Measurements from ENCODE around the gene HSF2BP. TPM values are rescaled to one million over a fixed set of nuclear protein-coding genes. Genes with fewer than 3 reads are reported as not detected.

Gene HSF2BP
- total and polyA plus RNA-seq, 8 donors = 0.11 to 0.32 (median 0.22) TPM

GRCh38 chr21:43669828-43670605, 10.7 kb upstream of the HSF2BP start:
- no peak overlapping the region for H3K4me3 ChIP-seq
- WGBS, 2 donors = 87 to 90% methylated on average over 20 of the region's 20 CpGs
- H3K27ac ChIP-seq = no peak overlapping the region
- no peak for DNase-seq
- no peak for FAIRE-seq
- H3K9me3 ChIP-seq = no peaks in the 10 kb centered on the region
- no peaks in the 10 kb centered on the region for H3K4me1 ChIP-seq
- intact Hi-C loops (cut with DNase I) = no loop called here
- peaks cover 4 to 11% (median 5%) of the 10 kb centered on the region in 3 donors for H3K36me3 ChIP-seq
- no peak for TF ChIP-seq CTCF (IDR thresholded peaks at IDR 0.05)
- no peak for ATAC-seq
- no peaks in the 10 kb centered on the region for H3K27me3 ChIP-seq

GRCh38 chr21:43667191-43667904, 8.1 kb upstream of the HSF2BP start:
- H3K27me3 ChIP-seq = no peaks in the 10 kb centered on the region
- ATAC-seq (no peak), FAIRE-seq (no peak), DNase-seq (no peak)
- H3K4me3 ChIP-seq = no peak overlapping the region
- no peaks in the 10 kb centered on the region for H3K9me3 ChIP-seq
- TF ChIP-seq CTCF (IDR thresholded peaks at IDR 0.05) = no peak
- WGBS, 2 donors = 88 to 91% methylated on average over 7 of the region's 7 CpGs
- H3K36me3 ChIP-seq = peaks cover 4 to 7% (median 5%) of the 10 kb centered on the region in 3 donors
- intact Hi-C loops (cut with DNase I) = no loop called here
- H3K27ac ChIP-seq = no peak overlapping the region
- H3K4me1 ChIP-seq = no peaks in the 10 kb centered on the region

GRCh38 chr21:43665879-43666278, 6.6 kb upstream of the HSF2BP start:
- ATAC-seq (no peak), DNase-seq (no peak), FAIRE-seq (no peak)
- Histone ChIP-seq H3K4me1 (peaks cover 0 to 6% (median 0%) of the 10 kb centered on the region in 3 donors), H3K4me3 (no peak overlapping the region), H3K36me3 (peaks cover 0 to 7% (median 4%) of the 10 kb centered on the region in 3 donors), H3K9me3 (no peaks in the 10 kb centered on the region), H3K27ac (no peak overlapping the region), H3K27me3 (no peaks in the 10 kb centered on the region)
- WGBS, 2 donors = 97 to 98% methylated on average over 4 of the region's 4 CpGs
- intact Hi-C loops (cut with DNase I) = no loop called here
- TF ChIP-seq CTCF (IDR thresholded peaks at IDR 0.05) = no peak

GRCh38 chr21:43664358-43664757, 5.1 kb upstream of the HSF2BP start:
- ATAC-seq (no peak), FAIRE-seq (no peak), DNase-seq (no peak)
- no peak overlapping the region for H3K27ac ChIP-seq
- no peaks in the 10 kb centered on the region for H3K27me3 ChIP-seq
- whole genome bisulfite sequencing, 2 donors = 43 to 50% methylated on average over 4 of the region's 4 CpGs
- H3K36me3 ChIP-seq = peaks cover 0 to 7% (median 0%) of the 10 kb centered on the region in 3 donors
- TF ChIP-seq CTCF (IDR thresholded peaks at IDR 0.05) = no peak
- intact Hi-C loops (cut with DNase I) = no loop called here
- H3K4me3 ChIP-seq = no peak overlapping the region
- peaks cover 0 to 15% (median 0%) of the 10 kb centered on the region in 3 donors for H3K4me1 ChIP-seq
- H3K9me3 ChIP-seq = no peaks in the 10 kb centered on the region

All from pancreas (tissue), 10 donors.